GM23338 (cell line): Measurements from ENCODE around the gene MTFR1L. TPM values are rescaled to one million over a fixed set of nuclear protein-coding genes. Genes with fewer than 3 reads are reported as not detected.

Experiments
- ATAC-seq: fragments of 200-7000 bp; cut with Tn5 transposase; 3 replicates; pipeline ENCODE4 v1.9.1; 2020
- DNase-seq: peaks from one replicate; pipeline ENCODE4 v3.0.0-alpha.2; 2015; ENCODE audit warnings: low spot score
- H2AFZ ChIP-seq: fragments of 200-600 bp; sonication (generic); 2 replicates; pipeline ENCODE4 v1.8.0; 2016; ENCODE audit warnings: antibody characterized with exemption, mild to moderate bottlenecking, moderate library complexity
- H3F3A ChIP-seq: fragments of 200-600 bp; sonication (generic); replicated peaks from 2 replicates; pipeline ENCODE4 v1.8.0; 2017; ENCODE audit warnings: antibody characterized with exemption, mixed run types, low read depth
- H3K27ac ChIP-seq: fragments of 200-600 bp; sonication (generic); 2 replicates; pipeline ENCODE4 v1.6.1; 2016; ENCODE audit warnings: low read depth
- H3K27me3 ChIP-seq: fragments of 200-600 bp; sonication (generic); 2 replicates; pipeline ENCODE4 v1.8.0; 2016; ENCODE audit warnings: mild to moderate bottlenecking, mixed run types, moderate library complexity; ENCODE audit not compliant: insufficient read depth
- H3K36me3 ChIP-seq: fragments of 200-600 bp; sonication (generic); 2 replicates; pipeline ENCODE4 v1.8.0; 2016; ENCODE audit warnings: mild to moderate bottlenecking; ENCODE audit not compliant: insufficient read depth
- H3K4me1 ChIP-seq: fragments of 200-600 bp; sonication (generic); 2 replicates; pipeline ENCODE4 v1.8.0; 2016; ENCODE audit warnings: mild to moderate bottlenecking, moderate library complexity; ENCODE audit not compliant: insufficient read depth
- H3K4me2 ChIP-seq: fragments of 200-600 bp; sonication (generic); 2 replicates; pipeline ENCODE4 v1.7.1; 2017; ENCODE audit warnings: mixed run types
- H3K4me3 ChIP-seq: fragments of 200-600 bp; sonication (generic); 2 replicates; pipeline ENCODE4 v1.6.1; 2016; ENCODE audit warnings: mixed run types
- H3K79me2 ChIP-seq: fragments of 200-600 bp; sonication (generic); replicated peaks from 2 replicates; pipeline ENCODE4 v1.8.0; 2017; ENCODE audit warnings: mild to moderate bottlenecking; ENCODE audit not compliant: insufficient read depth
- H3K9me2 ChIP-seq: fragments of 200-600 bp; sonication (generic); 2 replicates; pipeline ENCODE4 v1.8.0; 2017; ENCODE audit not compliant: insufficient read depth
- H4K20me1 ChIP-seq: fragments of 200-600 bp; sonication (generic); replicated peaks from 2 replicates; pipeline ENCODE4 v1.8.0; 2017; ENCODE audit warnings: mild to moderate bottlenecking; ENCODE audit not compliant: insufficient read depth
- H3K27ac Mint-ChIP-seq: 2 replicates; pipeline ENCODE4 v1.8.0; 2020; ENCODE audit warnings: inconsistent platforms, mild to moderate bottlenecking, moderate library complexity, mixed read lengths
- H3K27me3 Mint-ChIP-seq: 3 replicates; pipeline ENCODE4 v1.8.0; 2022; ENCODE audit warnings: low read depth, mild to moderate bottlenecking, moderate library complexity, mixed read lengths, inconsistent platforms; ENCODE audit not compliant: insufficient read depth, poor library complexity
- H3K36me3 Mint-ChIP-seq: 3 replicates; pipeline ENCODE4 v1.8.0; 2021; ENCODE audit warnings: low read depth, mild to moderate bottlenecking, inconsistent platforms, moderate library complexity, mixed read lengths
- H3K4me1 Mint-ChIP-seq: 3 replicates; pipeline ENCODE4 v1.8.0; 2020; ENCODE audit warnings: mild to moderate bottlenecking, inconsistent platforms, mixed read lengths
- H3K4me3 Mint-ChIP-seq: 3 replicates; pipeline ENCODE4 v1.8.0; 2021; ENCODE audit warnings: moderate library complexity, mild to moderate bottlenecking, inconsistent platforms, mixed read lengths
- H3K9me3 Mint-ChIP-seq: 3 replicates; pipeline ENCODE4 v1.8.0; 2020; ENCODE audit warnings: moderate library complexity, mild to moderate bottlenecking, inconsistent platforms, mixed read lengths
- CREB1 ChIP-seq: fragments of 250-450 bp; sonication (Bioruptor Pico); IDR thresholded peaks from 2 replicates; pipeline ENCODE4 v1.5.0; 2020; ENCODE audit warnings: low read depth, mild to moderate bottlenecking, moderate library complexity
- EZH2 ChIP-seq: fragments of 200-600 bp; sonication (generic); IDR thresholded peaks from one replicate; pipeline ENCODE4 v1.8.0; 2017; ENCODE audit warnings: antibody characterized with exemption, mild to moderate bottlenecking, low read depth; ENCODE audit not compliant: unreplicated experiment
- EZH2phosphoT487 ChIP-seq: fragments of 200-600 bp; sonication (generic); IDR thresholded peaks from one replicate; pipeline ENCODE4 v1.8.1; 2018; ENCODE audit warnings: antibody characterized with exemption; ENCODE audit not compliant: unreplicated experiment
- JUNB ChIP-seq: IDR thresholded peaks from one replicate; pipeline ENCODE4 v1.6.1; 2016; ENCODE audit warnings: antibody characterized with exemption; ENCODE audit not compliant: unreplicated experiment
- NANOG ChIP-seq: IDR thresholded peaks from 2 replicates; pipeline ENCODE4 v1.6.1; 2016; ENCODE audit warnings: antibody characterized with exemption, borderline replicate concordance
- POLR2AphosphoS5 ChIP-seq: IDR thresholded peaks from 2 replicates; pipeline ENCODE4 v1.6.1; 2016; ENCODE audit warnings: antibody characterized with exemption, low read depth
- STAT1 ChIP-seq: IDR thresholded peaks from one replicate; pipeline ENCODE4 v1.6.1; 2016; ENCODE audit warnings: antibody characterized with exemption; ENCODE audit not compliant: unreplicated experiment
- ZNF114 ChIP-seq: fragments of 250-450 bp; sonication (Bioruptor Pico); IDR thresholded peaks from 2 replicates; pipeline ENCODE4 v1.5.0; 2020; ENCODE audit warnings: mild to moderate bottlenecking, moderate library complexity
- ZNF331 ChIP-seq: fragments of 250-450 bp; sonication (Bioruptor Pico); IDR thresholded peaks from 2 replicates; pipeline ENCODE4 v1.5.0; 2020; ENCODE audit warnings: low read depth, mild to moderate bottlenecking, moderate library complexity
- ZNF462 ChIP-seq: fragments of 250-450 bp; sonication (Bioruptor Pico); IDR thresholded peaks from 2 replicates; pipeline ENCODE4 v1.5.0; 2020; ENCODE audit warnings: mild to moderate bottlenecking, moderate library complexity
- polyA plus RNA-seq: library from polyadenylated mRNA; unstranded; fragments of >200 nt; fragmentation: Nextera tagmentation; extraction: Ambion mirVana; gene quantifications from 2 replicates; pipeline ENCODE4 v1.2.1, GENCODE V29; 2016
- total RNA-seq: library from RNA; depleted of rRNA; stranded (reverse); fragments of >200 nt; shearing (Covaris generic); gene quantifications from 2 replicates; pipeline ENCODE4 v1.2.3, GENCODE V29; 2014
- TF ChIP-seq, protein P1 (sequence below): IDR thresholded peaks from 2 replicates; pipeline ENCODE4 v1.6.1; 2016; ENCODE audit warnings: antibody characterized with exemption
- TF ChIP-seq, protein P2 (sequence below): IDR thresholded peaks from one replicate; pipeline ENCODE4 v1.6.1; 2018; ENCODE audit warnings: antibody characterized with exemption; ENCODE audit not compliant: unreplicated experiment
- TF ChIP-seq, protein P3 (sequence below), 2 experiments: fragments of 200-600 bp in 1 of 2; sonication (generic) in 1 of 2; conservative IDR thresholded peaks; 2 replicates each; pipeline versions ENCODE4 v1.5.1 to v1.6.1; 2016 to 2017; ENCODE audit warnings: antibody characterized with exemption in 2 of 2, low read depth in 2 of 2, mild to moderate bottlenecking in 2 of 2, moderate library complexity in 1 of 2

The MTFR1L gene
- total and polyA plus RNA-seq, 2 experiments from 2014 or later = 14.8 to 22.7 TPM

GRCh38 chr1:25854554-25854953 is 34.8 kb downstream of the MTFR1L start:
- Mint-ChIP-seq H3K9me3 (peaks cover 3% of the 10 kb centered on the region; the same call in 2 of the 3 replicates), H3K36me3 (no peaks in the 10 kb centered on the region; the same call in 2 of the 3 replicates), H3K4me3 (no peak overlapping the region), H3K27me3 (peaks cover 7% of the 10 kb centered on the region), H3K4me1 (peaks cover 5% of the 10 kb centered on the region; the same call in 2 of the 3 replicates), H3K27ac (no peak overlapping the region)
- no peak for TF ChIP-seq ZNF462 (CRISPR knock-in tag)
- TF ChIP-seq EZH2 = no peak
- TF ChIP-seq STAT1 = no peak
- TF ChIP-seq ZNF331 (CRISPR knock-in tag) = no peak
- TF ChIP-seq JUNB = no peak
- TF ChIP-seq, protein P1, sequence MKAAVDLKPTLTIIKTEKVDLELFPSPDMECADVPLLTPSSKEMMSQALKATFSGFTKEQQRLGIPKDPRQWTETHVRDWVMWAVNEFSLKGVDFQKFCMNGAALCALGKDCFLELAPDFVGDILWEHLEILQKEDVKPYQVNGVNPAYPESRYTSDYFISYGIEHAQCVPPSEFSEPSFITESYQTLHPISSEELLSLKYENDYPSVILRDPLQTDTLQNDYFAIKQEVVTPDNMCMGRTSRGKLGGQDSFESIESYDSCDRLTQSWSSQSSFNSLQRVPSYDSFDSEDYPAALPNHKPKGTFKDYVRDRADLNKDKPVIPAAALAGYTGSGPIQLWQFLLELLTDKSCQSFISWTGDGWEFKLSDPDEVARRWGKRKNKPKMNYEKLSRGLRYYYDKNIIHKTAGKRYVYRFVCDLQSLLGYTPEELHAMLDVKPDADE = no peak
- no peak for TF ChIP-seq EZH2phosphoT487
- TF ChIP-seq, protein P2, sequence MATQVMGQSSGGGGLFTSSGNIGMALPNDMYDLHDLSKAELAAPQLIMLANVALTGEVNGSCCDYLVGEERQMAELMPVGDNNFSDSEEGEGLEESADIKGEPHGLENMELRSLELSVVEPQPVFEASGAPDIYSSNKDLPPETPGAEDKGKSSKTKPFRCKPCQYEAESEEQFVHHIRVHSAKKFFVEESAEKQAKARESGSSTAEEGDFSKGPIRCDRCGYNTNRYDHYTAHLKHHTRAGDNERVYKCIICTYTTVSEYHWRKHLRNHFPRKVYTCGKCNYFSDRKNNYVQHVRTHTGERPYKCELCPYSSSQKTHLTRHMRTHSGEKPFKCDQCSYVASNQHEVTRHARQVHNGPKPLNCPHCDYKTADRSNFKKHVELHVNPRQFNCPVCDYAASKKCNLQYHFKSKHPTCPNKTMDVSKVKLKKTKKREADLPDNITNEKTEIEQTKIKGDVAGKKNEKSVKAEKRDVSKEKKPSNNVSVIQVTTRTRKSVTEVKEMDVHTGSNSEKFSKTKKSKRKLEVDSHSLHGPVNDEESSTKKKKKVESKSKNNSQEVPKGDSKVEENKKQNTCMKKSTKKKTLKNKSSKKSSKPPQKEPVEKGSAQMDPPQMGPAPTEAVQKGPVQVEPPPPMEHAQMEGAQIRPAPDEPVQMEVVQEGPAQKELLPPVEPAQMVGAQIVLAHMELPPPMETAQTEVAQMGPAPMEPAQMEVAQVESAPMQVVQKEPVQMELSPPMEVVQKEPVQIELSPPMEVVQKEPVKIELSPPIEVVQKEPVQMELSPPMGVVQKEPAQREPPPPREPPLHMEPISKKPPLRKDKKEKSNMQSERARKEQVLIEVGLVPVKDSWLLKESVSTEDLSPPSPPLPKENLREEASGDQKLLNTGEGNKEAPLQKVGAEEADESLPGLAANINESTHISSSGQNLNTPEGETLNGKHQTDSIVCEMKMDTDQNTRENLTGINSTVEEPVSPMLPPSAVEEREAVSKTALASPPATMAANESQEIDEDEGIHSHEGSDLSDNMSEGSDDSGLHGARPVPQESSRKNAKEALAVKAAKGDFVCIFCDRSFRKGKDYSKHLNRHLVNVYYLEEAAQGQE = no peak
- no peak for TF ChIP-seq POLR2AphosphoS5
- TF ChIP-seq ZNF114 (CRISPR knock-in tag) = no peak
- no peak for TF ChIP-seq NANOG
- TF ChIP-seq, protein P3, sequence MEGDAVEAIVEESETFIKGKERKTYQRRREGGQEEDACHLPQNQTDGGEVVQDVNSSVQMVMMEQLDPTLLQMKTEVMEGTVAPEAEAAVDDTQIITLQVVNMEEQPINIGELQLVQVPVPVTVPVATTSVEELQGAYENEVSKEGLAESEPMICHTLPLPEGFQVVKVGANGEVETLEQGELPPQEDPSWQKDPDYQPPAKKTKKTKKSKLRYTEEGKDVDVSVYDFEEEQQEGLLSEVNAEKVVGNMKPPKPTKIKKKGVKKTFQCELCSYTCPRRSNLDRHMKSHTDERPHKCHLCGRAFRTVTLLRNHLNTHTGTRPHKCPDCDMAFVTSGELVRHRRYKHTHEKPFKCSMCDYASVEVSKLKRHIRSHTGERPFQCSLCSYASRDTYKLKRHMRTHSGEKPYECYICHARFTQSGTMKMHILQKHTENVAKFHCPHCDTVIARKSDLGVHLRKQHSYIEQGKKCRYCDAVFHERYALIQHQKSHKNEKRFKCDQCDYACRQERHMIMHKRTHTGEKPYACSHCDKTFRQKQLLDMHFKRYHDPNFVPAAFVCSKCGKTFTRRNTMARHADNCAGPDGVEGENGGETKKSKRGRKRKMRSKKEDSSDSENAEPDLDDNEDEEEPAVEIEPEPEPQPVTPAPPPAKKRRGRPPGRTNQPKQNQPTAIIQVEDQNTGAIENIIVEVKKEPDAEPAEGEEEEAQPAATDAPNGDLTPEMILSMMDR (conservative IDR thresholded peaks at IDR 0.05; ENCODE audit: low read depth in 2 of 2) = no peak
- no peak for TF ChIP-seq CREB1 (CRISPR knock-in tag)
- DNase-seq = no peak
- no peak overlapping the region for H3K4me3 ChIP-seq
- no peak overlapping the region for H3K27ac ChIP-seq
- H3K36me3 ChIP-seq = no peaks in the 10 kb centered on the region; the same call in 1 of the 2 replicates
- peaks cover 96% of the 10 kb centered on the region for H3K79me2 ChIP-seq
- peaks cover 5% of the 10 kb centered on the region; the same call in 1 of the 2 replicates for H3K4me1 ChIP-seq
- peaks cover 31% of the 10 kb centered on the region for H4K20me1 ChIP-seq
- H3F3A ChIP-seq = 0 out of 2 replicates have a peak, but pooled peaks cover 3% of the 10 kb centered on the region
- no peak for ATAC-seq
- no peak overlapping the region for H2AFZ ChIP-seq
- no peaks in the 10 kb centered on the region for H3K27me3 ChIP-seq
- no peaks in the 10 kb centered on the region for H3K9me2 ChIP-seq
- no peak overlapping the region for H3K4me2 ChIP-seq
